ENCODE results near the gene BPGM.

The BPGM gene

GRCh38 chr7:134623193-134623592 is 23.5 kb upstream of the BPGM start:
- no peak for DNase-seq
- ChIA-PET CTCF (interaction anchor here (0.8 to 1.9 kb wide), 4 partner anchors 11 to 21 kb away, joined by 3 to 5 read pairs (median 4); no protein-coding TSS in a partner anchor), POLR2A (no interaction called here)
- no peaks in the 10 kb centered on the region for H3K9me3 ChIP-seq (ENCODE audit: control extremely low read depth in 1 of 5, control insufficient read depth in 4 of 5, insufficient read depth in 2 of 5, low read depth in 1 of 5, low read length in 4 of 5)
- peaks cover 0 to 8% (median 1%) of the 10 kb centered on the region in 5 experiments for H3K27me3 ChIP-seq (replicated peaks in 2 of 5; ENCODE audit: control insufficient read depth in 4 of 5, insufficient read depth in 5 of 5, low read length in 4 of 5)
- H3K4me3 ChIP-seq (ENCODE audit: control insufficient read depth in 1 of 7, extremely low read depth in 1 of 7, insufficient read depth in 4 of 7, low read depth in 2 of 7, low read length in 6 of 7) = no peak overlapping the region
- no peaks in the 10 kb centered on the region for H3K4me1 ChIP-seq (ENCODE audit: control extremely low read depth in 1 of 4, control insufficient read depth in 4 of 4, insufficient read depth in 4 of 4, low read length in 3 of 4)
- no peaks in the 10 kb centered on the region for H3K36me3 ChIP-seq (ENCODE audit: control insufficient read depth in 4 of 4, insufficient read depth in 4 of 4, low read length in 3 of 4)
- WGBS (ENCODE audit: insufficient coverage) = no CpG with 5 or more reads among the region's 2 CpGs
- H3K27ac ChIP-seq (ENCODE audit: insufficient read depth in 1 of 2, low read depth in 1 of 2, low read length in 2 of 2, poor library complexity in 1 of 2, severe bottlenecking in 2 of 2) = no peak overlapping the region

GRCh38 chr7:134625550-134625949 is 21.1 kb upstream of the BPGM start:
- ChIA-PET POLR2A (no interaction called here), CTCF (interaction anchor here (1.0 to 3.0 kb wide), 3 partner anchors 8 to 75 kb away, joined by 6 to 11 read pairs (median 8); no protein-coding TSS in a partner anchor)
- no peak for DNase-seq
- Histone ChIP-seq H3K27ac (ENCODE audit: insufficient read depth in 1 of 2, low read depth in 1 of 2, low read length in 2 of 2, poor library complexity in 1 of 2, severe bottlenecking in 2 of 2) (no peak overlapping the region), H3K36me3 (ENCODE audit: control insufficient read depth in 4 of 4, insufficient read depth in 4 of 4, low read length in 3 of 4) (no peaks in the 10 kb centered on the region), H3K27me3 (replicated peaks in 2 of 5; ENCODE audit: control insufficient read depth in 4 of 5, insufficient read depth in 5 of 5, low read length in 4 of 5) (peaks cover 0 to 8% (median 2%) of the 10 kb centered on the region in 5 experiments), H3K9me3 (ENCODE audit: control extremely low read depth in 1 of 5, control insufficient read depth in 4 of 5, insufficient read depth in 2 of 5, low read depth in 1 of 5, low read length in 4 of 5) (no peaks in the 10 kb centered on the region), H3K4me3 (ENCODE audit: control insufficient read depth in 1 of 7, extremely low read depth in 1 of 7, insufficient read depth in 4 of 7, low read depth in 2 of 7, low read length in 6 of 7) (no peak overlapping the region), H3K4me1 (ENCODE audit: control extremely low read depth in 1 of 4, control insufficient read depth in 4 of 4, insufficient read depth in 4 of 4, low read length in 3 of 4) (no peaks in the 10 kb centered on the region)
- WGBS (ENCODE audit: insufficient coverage) = no CpG with 5 or more reads among the region's 3 CpGs

- Histone ChIP-seq H3K4me3 (ENCODE audit: control insufficient read depth in 1 of 7, extremely low read depth in 1 of 7, insufficient read depth in 4 of 7, low read depth in 2 of 7, low read length in 6 of 7) (no peak overlapping the region), H3K36me3 (ENCODE audit: control insufficient read depth in 4 of 4, insufficient read depth in 4 of 4, low read length in 3 of 4) (no peaks in the 10 kb centered on the region), H3K9me3 (ENCODE audit: control extremely low read depth in 1 of 5, control insufficient read depth in 4 of 5, insufficient read depth in 2 of 5, low read depth in 1 of 5, low read length in 4 of 5) (no peaks in the 10 kb centered on the region), H3K27ac (ENCODE audit: insufficient read depth in 1 of 2, low read depth in 1 of 2, low read length in 2 of 2, poor library complexity in 1 of 2, severe bottlenecking in 2 of 2) (no peak overlapping the region), H3K4me1 (ENCODE audit: control extremely low read depth in 1 of 4, control insufficient read depth in 4 of 4, insufficient read depth in 4 of 4, low read length in 3 of 4) (no peaks in the 10 kb centered on the region), H3K27me3 (replicated peaks in 2 of 5; ENCODE audit: control insufficient read depth in 4 of 5, insufficient read depth in 5 of 5, low read length in 4 of 5) (peaks cover 0 to 8% (median 2%) of the 10 kb centered on the region in 5 experiments)
- ChIA-PET POLR2A (no interaction called here), CTCF (interaction anchor here (1.0 to 9.5 kb wide), 4 partner anchors 8 to 112 kb away, joined by 3 to 151 read pairs (median 6); no protein-coding TSS in a partner anchor)
- no peak for DNase-seq
- 100% methylated on average over 1 of the region's 2 CpGs for WGBS (ENCODE audit: insufficient coverage)
Observed at GRCh38 chr7:134627109-134627774, 19.4 kb upstream of the BPGM start.

GRCh38 chr7:134627775-134628153 is 18.9 kb upstream of the BPGM start:
- CTCF ChIA-PET = interaction anchor here (0.9 to 9.5 kb wide), 3 partner anchors 43 to 113 kb away, joined by 3 to 151 read pairs (median 3); no protein-coding TSS in a partner anchor
- peaks cover 0 to 8% (median 2%) of the 10 kb centered on the region in 5 experiments for H3K27me3 ChIP-seq (replicated peaks in 2 of 5; ENCODE audit: control insufficient read depth in 4 of 5, insufficient read depth in 5 of 5, low read length in 4 of 5)
- POLR2A ChIA-PET = no interaction called here
- H3K9me3 ChIP-seq (ENCODE audit: control extremely low read depth in 1 of 5, control insufficient read depth in 4 of 5, insufficient read depth in 2 of 5, low read depth in 1 of 5, low read length in 4 of 5) = no peaks in the 10 kb centered on the region
- no peak overlapping the region for H3K4me3 ChIP-seq (ENCODE audit: control insufficient read depth in 1 of 7, extremely low read depth in 1 of 7, insufficient read depth in 4 of 7, low read depth in 2 of 7, low read length in 6 of 7)
- H3K36me3 ChIP-seq (ENCODE audit: control insufficient read depth in 4 of 4, insufficient read depth in 4 of 4, low read length in 3 of 4) = no peaks in the 10 kb centered on the region
- WGBS (ENCODE audit: insufficient coverage) = no CpG with 5 or more reads among the region's 1 CpG
- no peak overlapping the region for H3K27ac ChIP-seq (ENCODE audit: insufficient read depth in 1 of 2, low read depth in 1 of 2, low read length in 2 of 2, poor library complexity in 1 of 2, severe bottlenecking in 2 of 2)
- H3K4me1 ChIP-seq (ENCODE audit: control extremely low read depth in 1 of 4, control insufficient read depth in 4 of 4, insufficient read depth in 4 of 4, low read length in 3 of 4) = no peaks in the 10 kb centered on the region
- DNase-seq = no peak

GRCh38 chr7:134629445-134629844 is 17.2 kb upstream of the BPGM start:
- H3K9me3 ChIP-seq (ENCODE audit: control extremely low read depth in 1 of 5, control insufficient read depth in 4 of 5, insufficient read depth in 2 of 5, low read depth in 1 of 5, low read length in 4 of 5) = no peaks in the 10 kb centered on the region
- ChIA-PET POLR2A (no interaction called here), CTCF (interaction anchor here (1.0 to 9.5 kb wide), 6 partner anchors 10 to 102 kb away, joined by 3 to 151 read pairs (median 4); partner anchors contain the start of gene BPGM)
- no peaks in the 10 kb centered on the region for H3K36me3 ChIP-seq (ENCODE audit: control insufficient read depth in 4 of 4, insufficient read depth in 4 of 4, low read length in 3 of 4)
- H3K4me3 ChIP-seq (ENCODE audit: control insufficient read depth in 1 of 7, extremely low read depth in 1 of 7, insufficient read depth in 4 of 7, low read depth in 2 of 7, low read length in 6 of 7) = no peak overlapping the region
- no peak overlapping the region for H3K27ac ChIP-seq (ENCODE audit: insufficient read depth in 1 of 2, low read depth in 1 of 2, low read length in 2 of 2, poor library complexity in 1 of 2, severe bottlenecking in 2 of 2)
- DNase-seq = no peak
- H3K4me1 ChIP-seq (ENCODE audit: control extremely low read depth in 1 of 4, control insufficient read depth in 4 of 4, insufficient read depth in 4 of 4, low read length in 3 of 4) = no peaks in the 10 kb centered on the region
- peaks cover 0 to 5% (median 2%) of the 10 kb centered on the region in 5 experiments for H3K27me3 ChIP-seq (replicated peaks in 2 of 5; ENCODE audit: control insufficient read depth in 4 of 5, insufficient read depth in 5 of 5, low read length in 4 of 5)

GRCh38 chr7:134630237-134630636 is 16.4 kb upstream of the BPGM start:
- no peak for DNase-seq
- ChIA-PET POLR2A (no interaction called here), CTCF (interaction anchor here (1.0 to 9.5 kb wide), 5 partner anchors 17 to 315 kb away, joined by 3 to 151 read pairs (median 4); partner anchors contain the start of gene BPGM)
- H3K27ac ChIP-seq (ENCODE audit: insufficient read depth in 1 of 2, low read depth in 1 of 2, low read length in 2 of 2, poor library complexity in 1 of 2, severe bottlenecking in 2 of 2) = no peak overlapping the region
- no peaks in the 10 kb centered on the region for H3K9me3 ChIP-seq (ENCODE audit: control extremely low read depth in 1 of 5, control insufficient read depth in 4 of 5, insufficient read depth in 2 of 5, low read depth in 1 of 5, low read length in 4 of 5)
- H3K4me3 ChIP-seq (ENCODE audit: control insufficient read depth in 1 of 7, extremely low read depth in 1 of 7, insufficient read depth in 4 of 7, low read depth in 2 of 7, low read length in 6 of 7) = no peak overlapping the region
- WGBS (ENCODE audit: insufficient coverage) = no CpG with 5 or more reads among the region's 1 CpG
- H3K36me3 ChIP-seq (ENCODE audit: control insufficient read depth in 4 of 4, insufficient read depth in 4 of 4, low read length in 3 of 4) = no peaks in the 10 kb centered on the region
- H3K27me3 ChIP-seq (replicated peaks in 2 of 5; ENCODE audit: control insufficient read depth in 4 of 5, insufficient read depth in 5 of 5, low read length in 4 of 5) = peaks cover 0 to 5% (median 2%) of the 10 kb centered on the region in 5 experiments
- H3K4me1 ChIP-seq (ENCODE audit: control extremely low read depth in 1 of 4, control insufficient read depth in 4 of 4, insufficient read depth in 4 of 4, low read length in 3 of 4) = no peaks in the 10 kb centered on the region

GRCh38 chr7:134630893-134631292 is 15.8 kb upstream of the BPGM start:
- Histone ChIP-seq H3K4me3 (ENCODE audit: control insufficient read depth in 1 of 7, extremely low read depth in 1 of 7, insufficient read depth in 4 of 7, low read depth in 2 of 7, low read length in 6 of 7) (no peak overlapping the region), H3K27ac (ENCODE audit: insufficient read depth in 1 of 2, low read depth in 1 of 2, low read length in 2 of 2, poor library complexity in 1 of 2, severe bottlenecking in 2 of 2) (no peak overlapping the region), H3K36me3 (ENCODE audit: control insufficient read depth in 4 of 4, insufficient read depth in 4 of 4, low read length in 3 of 4) (no peaks in the 10 kb centered on the region), H3K27me3 (replicated peaks in 2 of 5; ENCODE audit: control insufficient read depth in 4 of 5, insufficient read depth in 5 of 5, low read length in 4 of 5) (peaks cover 0 to 5% (median 2%) of the 10 kb centered on the region in 5 experiments), H3K9me3 (ENCODE audit: control extremely low read depth in 1 of 5, control insufficient read depth in 4 of 5, insufficient read depth in 2 of 5, low read depth in 1 of 5, low read length in 4 of 5) (no peaks in the 10 kb centered on the region), H3K4me1 (ENCODE audit: control extremely low read depth in 1 of 4, control insufficient read depth in 4 of 4, insufficient read depth in 4 of 4, low read length in 3 of 4) (peaks cover 0 to 3% (median 0%) of the 10 kb centered on the region in 4 experiments)
- POLR2A ChIA-PET = no interaction called here
- no peak for DNase-seq
- CTCF ChIA-PET = interaction anchor here (0.8 to 9.5 kb wide), 7 partner anchors 10 to 314 kb away, joined by 3 to 151 read pairs (median 4); partner anchors contain the start of gene BPGM

Data from common myeloid progenitor, CD34-positive (primary cell).